Fibroblast of lung (primary cell): ENCODE measurements around the gene TGFB1.

Source experiments
- CTCF ChIP-seq, 2 donors: IDR thresholded peaks in 1 of 2; conservative IDR thresholded peaks in 1 of 2; 1 replicate in 1 of 2; 2 replicates in 1 of 2; pipeline ENCODE4 v1.5.1; 2011 to 2012; ENCODE audit warnings: low read length in 2 of 2, control low read depth in 1 of 2, inconsistent platforms in 1 of 2, low read depth in 1 of 2, mild to moderate bottlenecking in 1 of 2
- EZH2 ChIP-seq: IDR thresholded peaks from 2 replicates; pipeline ENCODE4 v1.5.1; 2012; ENCODE audit warnings: low read length, control low read depth, mild to moderate bottlenecking; ENCODE audit errors: missing control alignments

GRCh38 chr19:41363753-41364523 is 10.2 kb upstream of the TGFB1 start, which contains the start of gene B9D2:
- no peak for TF ChIP-seq CTCF (conservative IDR thresholded peaks at IDR 0.05 in 1 of 2, IDR thresholded peaks at IDR 0.05 in 1 of 2; ENCODE audit: low read depth in 1 of 2, low read length in 2 of 2)
- TF ChIP-seq EZH2 = no peak
